ENCODE measurements around the gene CDK5RAP2.

GRCh38 chr9:120443489-120443888 is 136.5 kb downstream of the CDK5RAP2 start:
- TF ChIP-seq CTCF (conservative IDR thresholded peaks at IDR 0.05 in 1 of 2, IDR thresholded peaks at IDR 0.05 in 1 of 2; ENCODE audit: extremely low read depth in 1 of 2, insufficient read depth in 1 of 2, low read depth in 1 of 2, low read length in 2 of 2) (no peak), EZH2 (IDR thresholded peaks at IDR 0.05; ENCODE audit: borderline replicate concordance, low read length) (no peak)
